Upper lobe of left lung (tissue), 6 donors: ENCODE results near the gene OR1M1. TPM values are rescaled to one million over a fixed set of nuclear protein-coding genes. Genes with fewer than 3 reads are reported as not detected.

Source experiments
- ATAC-seq, 2 donors: fragments of 200-7000 bp; cut with Tn5 transposase; one replicate each; pipeline ENCODE4 v1.9.1; 2022; ENCODE audit warnings: mild to moderate bottlenecking in 2 of 2, moderate library complexity in 2 of 2; ENCODE audit not compliant: low FRiP score in 2 of 2
- DNase-seq, 2 donors: peaks; one replicate each; pipeline ENCODE4 v3.0.0-alpha.2; 2019 to 2020
- H3K27ac ChIP-seq, 4 donors: fragments of 200-600 bp; sonication (generic); one replicate each; pipeline ENCODE4 v1.5.1; 2016 to 2019
- H3K27me3 ChIP-seq, 4 donors: fragments of 200-600 bp; sonication (generic); one replicate each; pipeline ENCODE4 v1.5.1; 2017 to 2019
- H3K36me3 ChIP-seq, 4 donors: fragments of 200-600 bp; sonication (generic); one replicate each; pipeline ENCODE4 v1.5.1; 2016 to 2019
- H3K4me1 ChIP-seq, 4 donors: fragments of 200-600 bp; sonication (generic); one replicate each; pipeline ENCODE4 v1.5.1; 2018 to 2019
- H3K4me3 ChIP-seq, 4 donors: fragments of 200-600 bp; sonication (generic); one replicate each; pipeline ENCODE4 v1.5.1; 2017 to 2019; ENCODE audit warnings: mild to moderate bottlenecking in 2 of 4, moderate library complexity in 1 of 4
- H3K9me3 ChIP-seq, 4 donors: fragments of 200-600 bp; sonication (generic); one replicate each; pipeline ENCODE4 v1.5.1; 2018 to 2019
- EP300 ChIP-seq, 4 donors: sonication (generic); formaldehyde crosslinking; IDR thresholded peaks; one replicate each; pipeline ENCODE4 v1.5.1; 2017; ENCODE audit warnings: antibody characterized with exemption in 4 of 4, control low read depth in 2 of 4
- POLR2A ChIP-seq, 4 donors: fragments of 450-650 bp; IDR thresholded peaks; one replicate each; pipeline ENCODE4 v1.5.1; 2016 to 2017; ENCODE audit warnings: antibody characterized with exemption in 4 of 4, mild to moderate bottlenecking in 2 of 4
- POLR2AphosphoS5 ChIP-seq, 2 donors: sonication (generic); formaldehyde crosslinking; IDR thresholded peaks; one replicate each; pipeline ENCODE4 v1.5.1; 2017; ENCODE audit warnings: antibody characterized with exemption in 2 of 2
- WGBS, 2 donors: methylation state at CpG; one replicate each; pipeline ENCODE4 v1.1.5; 2017 to 2018; 5-methylcytosine and 5-hydroxymethylcytosine counted together
- total RNA-seq, 6 donors: library from RNA; depleted of rRNA in 4 of 6; stranded (reverse); fragments of >200 nt in 4 of 6; gene quantifications; one replicate each; pipeline versions ENCODE4 v1.1.0 to v1.2.1, GENCODE V29; 2016 to 2021
- TF ChIP-seq, protein P1 (sequence below), 6 experiments: fragments of 450-650 bp in 4 of 6; fragments of 200-600 bp in 2 of 6; sonication (generic) in 2 of 6; IDR thresholded peaks; one replicate each; pipeline ENCODE4 v1.5.1; 2016 to 2019; ENCODE audit warnings: antibody characterized with exemption in 6 of 6
- donor health status: DM: no; HTN: no; CAD: no; lungs with moderate emphysema.
- donor health status: DM: no; HTN: yes; CAD: no; lungs with severe emphysema.

The OR1M1 gene
- total RNA-seq, 6 donors from 2014 or later: not detected

GRCh38 chr19:9075064-9075949 lies 11.6 kb upstream of the OR1M1 start:
- peaks cover 0 to 4% (median 1%) of the 10 kb centered on the region in 4 donors for H3K4me1 ChIP-seq
- WGBS, 2 donors: 23 to 32% methylated on average over 16 of the region's 16 CpGs
- DNase-seq: peak; percentile 24 to 36
- peak; percentile 69 to 87 for ATAC-seq
- TF ChIP-seq POLR2A (IDR thresholded peaks at IDR 0.05): no peak
- TF ChIP-seq, protein P1, sequence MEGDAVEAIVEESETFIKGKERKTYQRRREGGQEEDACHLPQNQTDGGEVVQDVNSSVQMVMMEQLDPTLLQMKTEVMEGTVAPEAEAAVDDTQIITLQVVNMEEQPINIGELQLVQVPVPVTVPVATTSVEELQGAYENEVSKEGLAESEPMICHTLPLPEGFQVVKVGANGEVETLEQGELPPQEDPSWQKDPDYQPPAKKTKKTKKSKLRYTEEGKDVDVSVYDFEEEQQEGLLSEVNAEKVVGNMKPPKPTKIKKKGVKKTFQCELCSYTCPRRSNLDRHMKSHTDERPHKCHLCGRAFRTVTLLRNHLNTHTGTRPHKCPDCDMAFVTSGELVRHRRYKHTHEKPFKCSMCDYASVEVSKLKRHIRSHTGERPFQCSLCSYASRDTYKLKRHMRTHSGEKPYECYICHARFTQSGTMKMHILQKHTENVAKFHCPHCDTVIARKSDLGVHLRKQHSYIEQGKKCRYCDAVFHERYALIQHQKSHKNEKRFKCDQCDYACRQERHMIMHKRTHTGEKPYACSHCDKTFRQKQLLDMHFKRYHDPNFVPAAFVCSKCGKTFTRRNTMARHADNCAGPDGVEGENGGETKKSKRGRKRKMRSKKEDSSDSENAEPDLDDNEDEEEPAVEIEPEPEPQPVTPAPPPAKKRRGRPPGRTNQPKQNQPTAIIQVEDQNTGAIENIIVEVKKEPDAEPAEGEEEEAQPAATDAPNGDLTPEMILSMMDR (IDR thresholded peaks at IDR 0.05): no peak
- TF ChIP-seq POLR2AphosphoS5 (IDR thresholded peaks at IDR 0.05): no peak
- no peak for TF ChIP-seq EP300 (IDR thresholded peaks at IDR 0.05)
- H3K9me3 ChIP-seq: no peaks in the 10 kb centered on the region
- H3K36me3 ChIP-seq: no peaks in the 10 kb centered on the region
- no peak overlapping the region for H3K4me3 ChIP-seq
- no peak overlapping the region for H3K27ac ChIP-seq
- H3K27me3 ChIP-seq: no peaks in the 10 kb centered on the region

- DNase-seq: no peak
- no peaks in the 10 kb centered on the region for H3K9me3 ChIP-seq
- H3K36me3 ChIP-seq: no peaks in the 10 kb centered on the region
- H3K27me3 ChIP-seq: no peaks in the 10 kb centered on the region
- ATAC-seq: no peak
- no peak overlapping the region for H3K27ac ChIP-seq
- TF ChIP-seq POLR2A (IDR thresholded peaks at IDR 0.05) (no peak), POLR2AphosphoS5 (IDR thresholded peaks at IDR 0.05) (no peak), EP300 (IDR thresholded peaks at IDR 0.05) (no peak)
- TF ChIP-seq, protein P1 (IDR thresholded peaks at IDR 0.05): no peak
- peaks cover 0 to 4% (median 1%) of the 10 kb centered on the region in 4 donors for H3K4me1 ChIP-seq
- no peak overlapping the region for H3K4me3 ChIP-seq
- WGBS, 2 donors: 84 to 92% methylated on average over 3 to 10 of the region's 10 CpGs
Observed at GRCh38 chr19:9076901-9077300, 10.0 kb upstream of the OR1M1 start.

DNA sequence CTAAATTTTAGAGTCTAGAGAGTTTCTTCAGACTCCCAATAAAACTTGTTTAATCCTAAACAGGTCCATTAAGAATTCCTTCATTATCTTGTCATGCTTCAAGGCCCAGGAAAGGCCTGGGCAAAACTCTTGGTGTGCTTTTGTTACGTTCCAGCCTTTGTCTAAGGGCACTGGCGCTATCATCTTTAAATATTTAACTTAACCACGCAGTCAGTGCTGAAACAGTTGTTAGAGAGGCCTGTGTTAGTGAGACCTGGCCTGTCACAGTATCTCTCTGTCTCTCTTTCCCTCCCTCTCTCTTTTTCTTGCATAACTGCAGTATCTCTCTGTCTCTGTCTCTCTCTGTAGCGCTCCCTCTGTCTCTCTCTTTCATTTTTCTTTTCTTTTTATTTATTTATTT lies 8.2 kb upstream of the OR1M1 start:
- no peak for TF ChIP-seq POLR2A (IDR thresholded peaks at IDR 0.05)
- Histone ChIP-seq H3K27ac (no peak overlapping the region), H3K27me3 (no peaks in the 10 kb centered on the region), H3K36me3 (no peaks in the 10 kb centered on the region), H3K4me1 (peaks cover 0 to 4% (median 1%) of the 10 kb centered on the region in 4 donors), H3K9me3 (no peaks in the 10 kb centered on the region), H3K4me3 (no peak overlapping the region)
- ATAC-seq (no peak), DNase-seq (no peak)
- 71 to 79% methylated on average over 4 of the region's 4 CpGs for WGBS, 2 donors

GRCh38 chr19:9107375-9107774 lies 20.5 kb downstream of the OR1M1 start, which contains the start of gene OR7G2:
OR7G2 (minus strand) TSS chr19:9107475; CDS start chr19:9103243, 4,232 bp downstream.
- WGBS, 2 donors: 58 to 63% methylated on average over 8 of the region's 8 CpGs
- DNase-seq: no peak
- Histone ChIP-seq H3K36me3 (no peaks in the 10 kb centered on the region), H3K4me3 (no peak within 1 kb of the TSS), H3K27me3 (no peaks in the 10 kb centered on the region), H3K9me3 (no peaks in the 10 kb centered on the region), H3K27ac (no peak within 1 kb of the TSS), H3K4me1 (no peaks in the 10 kb centered on the region)
- TF ChIP-seq EP300 (IDR thresholded peaks at IDR 0.05) (no peak), POLR2A (IDR thresholded peaks at IDR 0.05) (no peak), POLR2AphosphoS5 (IDR thresholded peaks at IDR 0.05) (no peak)
- TF ChIP-seq, protein P1 (IDR thresholded peaks at IDR 0.05): no peak
- ATAC-seq: no peak

DNA sequence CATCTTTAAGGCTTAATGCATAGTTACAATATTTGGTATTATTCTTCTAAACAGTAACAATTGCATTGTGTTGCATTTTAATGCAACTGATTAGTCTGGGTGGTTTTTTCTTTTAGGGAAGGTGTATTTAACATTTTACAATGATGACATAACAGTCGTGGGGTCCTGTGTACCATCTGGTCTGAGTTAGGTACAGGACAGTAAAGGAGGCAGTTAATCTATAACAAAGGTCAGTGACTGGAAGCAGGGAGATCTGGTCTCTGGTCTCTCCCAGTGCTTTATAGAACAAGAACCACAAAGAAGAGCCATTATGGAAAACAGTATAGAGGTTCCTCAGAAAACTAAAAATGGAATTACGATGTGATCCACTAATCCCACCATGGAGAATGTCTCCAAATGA lies 23.1 kb downstream of the OR1M1 start:
- H3K36me3 ChIP-seq: no peaks in the 10 kb centered on the region
- WGBS, 2 donors: 33 to 42% methylated on average over 2 of the region's 2 CpGs
- DNase-seq (no peak), ATAC-seq (no peak)
- no peaks in the 10 kb centered on the region for H3K9me3 ChIP-seq
- TF ChIP-seq POLR2AphosphoS5 (IDR thresholded peaks at IDR 0.05) (no peak), EP300 (IDR thresholded peaks at IDR 0.05) (no peak), POLR2A (IDR thresholded peaks at IDR 0.05) (no peak)
- TF ChIP-seq, protein P1 (IDR thresholded peaks at IDR 0.05): no peak
- no peak overlapping the region for H3K4me3 ChIP-seq
- no peaks in the 10 kb centered on the region for H3K27me3 ChIP-seq
- H3K27ac ChIP-seq: no peak overlapping the region
- H3K4me1 ChIP-seq: no peaks in the 10 kb centered on the region
